Psoas muscle (tissue), 8 donors: ENCODE results near the gene RAB11FIP3. TPM values are rescaled to one million over a fixed set of nuclear protein-coding genes. Genes with fewer than 3 reads are reported as not detected.

Experiments
- ATAC-seq, 4 donors: fragments of 200-7000 bp; cut with Tn5 transposase; one replicate each; pipeline ENCODE4 v1.9.1; 2020; ENCODE audit warnings: moderate library complexity in 3 of 4, mild to moderate bottlenecking in 2 of 4
- DNase-seq, 2 donors: peaks; one replicate each; pipeline ENCODE4 v3.0.0-alpha.2; 2020
- H3K27ac ChIP-seq: fragments of 200-600 bp; one replicate; pipeline ENCODE4 v1.8.0; 2022
- H3K27me3 ChIP-seq, 3 donors: fragments of 200-600 bp in 1 of 3; one replicate each; pipeline versions ENCODE4 v1.6.1 to v1.8.0; 2013 to 2022; ENCODE audit warnings: low read length in 2 of 3, mild to moderate bottlenecking in 2 of 3, moderate library complexity in 1 of 3; ENCODE audit not compliant: insufficient read depth in 3 of 3
- H3K36me3 ChIP-seq, 2 donors: fragments of 200-600 bp in 1 of 2; one replicate each; pipeline versions ENCODE4 v1.6.1 to v1.8.0; 2013 to 2022; ENCODE audit warnings: low read depth in 1 of 2, mild to moderate bottlenecking in 1 of 2, moderate library complexity in 1 of 2; ENCODE audit not compliant: insufficient read depth in 1 of 2
- H3K4me1 ChIP-seq: fragments of 200-600 bp; one replicate; pipeline ENCODE4 v1.8.0; 2022
- H3K4me3 ChIP-seq: fragments of 200-600 bp; one replicate; pipeline ENCODE4 v1.8.0; 2022; ENCODE audit warnings: mild to moderate bottlenecking
- H3K9me3 ChIP-seq: fragments of 200-600 bp; one replicate; pipeline ENCODE4 v1.8.0; 2022
- CTCF ChIP-seq: fragments of 200-600 bp; IDR thresholded peaks from one replicate; pipeline ENCODE4 v1.8.0; 2022; ENCODE audit warnings: antibody characterized with exemption
- WGBS, 3 donors: extraction: QIAGEN DNeasy Blood & Tissue Kit; methylation state at CpG; one replicate each; pipeline versions ENCODE4 v1.1.6 to v1.1.7; 2013; 5-methylcytosine and 5-hydroxymethylcytosine counted together
- intact Hi-C, 2 donors: fragments of 100-400 bp; cut with DNase I; formaldehyde crosslinking; loops; one replicate each; pipeline versions ENCODE4 v1.11.0 to v1.14.2; 2022
- polyA plus RNA-seq, 3 donors: library from polyadenylated mRNA; stranded (reverse); fragments of 200-250 nt; gene quantifications; one replicate each; pipeline ENCODE4 v1.2.3, GENCODE V29; 2013
- total RNA-seq, 4 donors: library from RNA; stranded (reverse); fragmentation: NEBNext Ultra II Directional in 2 of 4; extraction: Animal tissue kit (Norgen Biotek cat#: 25700) in 2 of 4; gene quantifications; one replicate each; pipeline versions ENCODE4 v1.2.1 to v1.2.4, GENCODE V29; 2021 to 2023
- donor health status: healthy with polysubstance abuse.
- donor health status: DM: no; HTN: no; CAD: no; lungs with moderate emphysema.
- donor health status: Bipolar disorder and iron deficiency.
- donor health status: healthy.
- donor health status: DM: yes; HTN: yes; CAD: no.
- donor health status: DM: no; HTN: no; CAD: no.
- donor health status: DM: no; HTN: no; CAD: no.
- donor health status: DM: yes; HTN: yes; CAD: no.

The RAB11FIP3 gene
- total and polyA plus RNA-seq, 7 donors = 20.3 to 89.5 (median 44.7) TPM

GRCh38 chr16:430904-431303 lies 5.5 kb downstream of the RAB11FIP3 start:
- no peaks in the 10 kb centered on the region for H3K27me3 ChIP-seq
- H3K4me1 ChIP-seq = peaks cover 33% of the 10 kb centered on the region
- H3K36me3 ChIP-seq = peaks cover 0 to 32% of the 10 kb centered on the region in 2 donors
- no peak overlapping the region for H3K27ac ChIP-seq
- H3K9me3 ChIP-seq = no peaks in the 10 kb centered on the region
- no peak for TF ChIP-seq CTCF
- ATAC-seq (no peak), DNase-seq (no peak)
- no peak overlapping the region for H3K4me3 ChIP-seq
- 95 to 97% (median 97%) methylated on average over 7 of the region's 7 CpGs for WGBS, 3 donors
- intact Hi-C loops = no loop called here

GRCh38 chr16:440627-441026 lies 15.2 kb downstream of the RAB11FIP3 start:
- Histone ChIP-seq H3K4me1 (peaks cover 39% of the 10 kb centered on the region), H3K36me3 (peaks cover 0 to 2% of the 10 kb centered on the region in 2 donors), H3K9me3 (no peaks in the 10 kb centered on the region), H3K4me3 (no peak overlapping the region), H3K27ac (peak overlapping the region; percentile 70), H3K27me3 (no peaks in the 10 kb centered on the region)
- peak; percentile 66 to 80 for DNase-seq
- peak; percentile 86 to 97 (median 95) for ATAC-seq
- no peak for TF ChIP-seq CTCF
- intact Hi-C loops = no loop called here
- WGBS, 3 donors = 27 to 32% (median 31%) methylated on average over 5 to 6 of the region's 6 CpGs

- ATAC-seq (peak in 2 of 4 donors; percentile 9), DNase-seq (no peak)
- intact Hi-C loops = no loop called here
- H3K27ac ChIP-seq = peak overlapping the region; percentile 70
- H3K27me3 ChIP-seq = no peaks in the 10 kb centered on the region
- H3K4me3 ChIP-seq = no peak overlapping the region
- no peaks in the 10 kb centered on the region for H3K36me3 ChIP-seq
- 63 to 83% (median 64%) methylated on average over 6 of the region's 6 CpGs for WGBS, 3 donors
- H3K4me1 ChIP-seq = peaks cover 39% of the 10 kb centered on the region
- no peaks in the 10 kb centered on the region for H3K9me3 ChIP-seq
- TF ChIP-seq CTCF = no peak
Observed at GRCh38 chr16:441447-441846, 16.0 kb downstream of the RAB11FIP3 start.

- Histone ChIP-seq H3K4me1 (peaks cover 39% of the 10 kb centered on the region), H3K36me3 (no peaks in the 10 kb centered on the region), H3K4me3 (peak overlapping the region; percentile 23), H3K9me3 (no peaks in the 10 kb centered on the region), H3K27ac (peak overlapping the region; percentile 13), H3K27me3 (no peaks in the 10 kb centered on the region)
- DNase-seq (no peak), ATAC-seq (peak in 3 of 4 donors; percentile 30 to 69 (median 49))
- intact Hi-C loops = no loop called here
- TF ChIP-seq CTCF = no peak
- 47 to 71% (median 53%) methylated on average over 6 of the region's 6 CpGs for WGBS, 3 donors
Observed at GRCh38 chr16:442976-443375, 17.5 kb downstream of the RAB11FIP3 start.

- no peak for TF ChIP-seq CTCF
- no peak for DNase-seq
- Histone ChIP-seq H3K27me3 (no peaks in the 10 kb centered on the region), H3K36me3 (no peaks in the 10 kb centered on the region), H3K9me3 (no peaks in the 10 kb centered on the region), H3K4me3 (no peak overlapping the region), H3K4me1 (peaks cover 38% of the 10 kb centered on the region), H3K27ac (no peak overlapping the region)
- ATAC-seq = no peak
- 86 to 92% (median 87%) methylated on average over 10 of the region's 10 CpGs for WGBS, 3 donors
- intact Hi-C loops = no loop called here
Observed at GRCh38 chr16:444027-444426, 18.6 kb downstream of the RAB11FIP3 start.
